HK-2 (cell line): ENCODE data around the gene SYNPO2.
"Not testable (repeated sequence)": the region's sequence is repeated elsewhere in the genome, so short reads cannot be mapped to it uniquely, and the experiment has no call there.

ENCODE experiments used
- DNase-seq: peaks from one replicate; pipeline ENCODE4 v3.0.0-alpha.2; 2018; ENCODE audit not compliant: unreplicated experiment

The SYNPO2 gene

DNA sequence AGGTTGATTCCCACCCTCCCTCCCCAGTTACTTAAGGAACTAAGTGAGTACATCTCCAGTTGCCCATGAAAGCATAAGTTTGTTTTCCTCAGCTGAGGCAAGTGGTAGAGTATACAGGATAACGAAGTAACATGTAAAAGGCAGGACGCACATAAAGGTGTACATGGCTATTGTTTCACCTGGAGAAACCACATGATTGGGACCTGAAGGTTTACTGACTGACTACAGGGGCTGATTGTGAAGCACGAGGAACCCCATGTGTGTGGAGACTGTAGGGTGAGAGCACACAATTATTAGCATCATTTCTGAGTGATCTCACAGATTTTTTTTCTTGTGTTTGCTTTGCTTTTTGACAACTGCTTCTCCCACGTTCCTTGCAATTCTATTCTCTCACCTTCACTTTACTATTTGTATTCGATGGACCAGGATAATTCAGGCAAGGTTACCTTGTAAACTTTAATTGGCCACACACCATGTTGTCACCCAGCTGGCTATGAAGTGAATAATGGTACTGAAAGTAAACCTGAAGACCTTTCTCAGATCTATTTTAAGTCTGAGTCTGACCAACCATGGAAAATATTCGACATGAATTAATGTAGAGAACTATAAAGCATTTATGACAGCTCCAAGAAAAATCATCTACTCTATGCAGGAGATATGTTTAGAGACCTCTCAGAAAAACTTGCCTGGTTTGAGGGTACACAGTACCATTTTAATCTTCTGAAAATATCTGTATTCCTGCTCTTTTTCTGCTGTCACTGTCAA lies 144.4 kb downstream of the SYNPO2 start:
- DNase-seq: no peak

DNA sequence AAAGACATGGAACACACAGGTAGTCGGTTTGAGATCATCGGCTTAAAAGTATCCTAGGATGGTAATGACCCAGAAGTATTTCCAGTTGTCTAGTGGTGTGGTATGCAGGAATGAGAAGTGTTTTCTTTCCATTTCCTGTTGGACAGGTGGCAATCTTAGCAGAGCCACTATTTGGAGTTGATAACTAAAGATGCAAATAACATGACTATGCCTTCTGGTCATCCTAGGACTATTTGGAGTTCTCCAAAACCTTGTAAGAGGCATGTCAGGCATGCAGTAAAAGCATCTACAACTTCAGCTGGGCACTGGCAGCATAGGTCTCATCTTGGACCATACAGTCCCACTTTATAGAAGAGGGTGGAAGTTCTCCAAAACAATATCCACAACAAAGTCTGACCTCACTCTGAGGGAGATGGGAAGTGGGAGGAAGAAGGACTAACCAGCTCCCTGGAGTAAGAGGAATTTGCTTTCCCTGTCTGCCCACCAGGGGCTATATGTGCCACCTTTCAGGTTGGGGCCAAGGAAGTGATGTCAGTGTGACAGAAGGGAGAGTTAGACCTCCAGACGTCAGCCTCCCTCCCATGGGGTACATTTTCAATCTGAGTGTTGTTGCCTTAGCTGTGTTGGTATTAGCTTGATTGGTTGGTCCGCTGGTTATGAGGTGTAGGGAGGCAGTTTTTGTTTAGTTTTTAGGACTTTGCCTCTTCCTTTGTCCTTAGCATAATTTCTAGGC lies 145.8 kb downstream of the SYNPO2 start:
- no peak for DNase-seq

DNA sequence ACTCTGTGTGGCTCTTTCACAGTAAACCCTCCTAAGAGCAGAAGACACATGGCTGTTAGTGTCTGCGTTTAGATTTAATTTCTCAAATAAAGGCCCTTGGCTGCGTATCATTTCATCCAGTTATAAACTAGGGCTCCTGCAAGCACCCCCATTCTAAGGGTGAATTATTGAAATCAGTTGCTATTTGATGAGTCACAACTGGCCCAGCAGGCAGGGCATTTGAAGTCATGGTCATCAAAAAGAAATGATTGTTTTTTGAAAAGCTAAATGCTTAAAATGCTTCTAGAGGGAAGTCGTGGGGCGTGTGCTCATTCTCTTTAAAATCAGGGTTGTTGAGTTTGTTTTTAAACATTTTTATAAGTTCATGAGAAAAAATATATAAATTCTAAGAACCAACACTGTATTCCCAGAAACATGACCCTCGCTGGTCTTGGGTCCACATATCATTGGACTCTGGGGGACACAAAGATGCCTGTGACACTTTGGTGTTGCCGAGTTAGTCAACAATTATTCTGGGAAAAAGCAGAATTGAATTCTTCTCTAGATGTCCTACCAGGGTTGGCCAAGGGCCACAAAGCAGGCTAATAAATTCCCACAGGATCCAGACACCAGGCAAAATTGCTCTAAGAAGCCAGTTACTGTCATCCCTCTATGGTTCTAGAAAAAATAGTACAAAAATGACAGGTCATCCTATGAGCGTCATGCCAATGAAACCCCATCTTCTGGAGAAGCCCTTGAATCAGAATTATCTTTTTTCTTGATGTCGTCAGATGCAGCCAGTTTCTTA lies 147.5 kb downstream of the SYNPO2 start:
- DNase-seq: no peak

DNA sequence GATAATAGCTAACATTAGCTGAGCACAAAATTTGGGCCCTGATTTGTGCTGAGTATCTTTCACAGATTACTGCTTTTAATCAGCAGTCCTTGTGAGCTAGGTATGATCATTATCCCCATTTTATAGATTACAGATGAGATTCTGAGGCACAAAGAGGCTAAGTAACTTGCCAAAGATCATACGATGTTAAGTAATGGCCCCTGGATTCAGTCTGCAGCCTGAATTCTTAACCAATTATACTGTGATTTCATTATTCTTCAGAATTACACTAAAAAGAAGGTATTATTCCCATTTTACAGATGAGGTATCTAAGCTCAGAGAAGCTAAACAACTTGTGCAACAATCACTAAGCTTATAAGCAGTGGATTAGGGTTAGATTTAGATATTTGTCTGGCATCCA lies 149.1 kb downstream of the SYNPO2 start:
- no peak for DNase-seq

DNA sequence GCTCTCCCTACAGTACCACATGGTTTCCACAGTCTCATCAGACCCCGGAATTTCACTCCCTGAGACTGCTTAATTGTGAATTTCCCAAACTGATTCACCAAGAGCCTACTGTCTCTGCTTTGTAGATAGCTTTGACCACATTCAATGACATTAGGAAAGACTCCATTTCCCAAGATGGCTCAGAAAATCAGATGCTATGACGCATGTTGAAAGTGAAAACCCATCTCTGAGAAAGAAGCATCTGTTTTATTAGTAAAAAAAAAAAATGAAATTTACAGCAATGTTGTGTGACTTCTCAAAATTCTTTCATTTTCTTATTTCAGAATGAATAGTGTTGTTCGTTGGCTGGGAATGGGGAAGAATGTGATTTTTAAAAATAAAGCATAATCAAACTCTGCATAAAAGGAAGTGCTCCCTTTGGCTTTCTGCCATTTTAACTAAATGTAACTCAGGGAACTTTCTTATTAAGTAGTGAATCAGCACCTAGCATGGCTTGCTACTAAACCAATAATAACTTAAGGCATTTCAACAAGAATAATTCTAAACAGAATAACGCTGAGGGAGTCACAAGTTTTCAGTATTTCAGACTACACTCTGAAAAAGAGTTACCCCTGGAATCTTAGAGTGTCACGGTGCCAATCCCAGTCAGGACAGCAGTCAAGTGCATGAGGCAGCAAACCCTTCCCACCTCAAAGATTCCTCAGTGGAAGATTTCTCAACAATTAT lies 149.6 kb downstream of the SYNPO2 start:
- DNase-seq: no peak

GRCh38 chr4:119039160-119039559 lies 150.5 kb downstream of the SYNPO2 start:
- no peak for DNase-seq

DNA sequence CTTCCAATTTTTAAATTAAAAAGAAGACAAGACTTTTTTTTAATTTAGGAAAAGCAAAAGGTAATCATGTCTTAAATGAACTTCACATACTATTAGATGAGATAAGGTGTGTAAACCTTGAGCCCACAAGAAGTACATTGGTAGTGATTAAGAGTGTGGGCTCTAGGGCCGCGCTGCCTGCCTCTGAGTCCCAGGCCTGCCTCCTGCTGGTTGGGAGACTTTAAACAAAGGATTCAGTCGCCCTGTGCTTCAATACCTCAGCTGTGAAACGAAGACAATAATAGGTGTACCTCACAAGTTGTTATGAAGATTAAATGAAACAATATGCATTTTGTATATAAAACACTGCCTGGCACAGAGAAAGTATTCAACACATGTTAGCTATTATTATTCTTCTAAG lies 151.1 kb downstream of the SYNPO2 start:
- DNase-seq: no peak

GRCh38 chr4:119040261-119040660 lies 151.6 kb downstream of the SYNPO2 start:
- DNase-seq: no peak

DNA sequence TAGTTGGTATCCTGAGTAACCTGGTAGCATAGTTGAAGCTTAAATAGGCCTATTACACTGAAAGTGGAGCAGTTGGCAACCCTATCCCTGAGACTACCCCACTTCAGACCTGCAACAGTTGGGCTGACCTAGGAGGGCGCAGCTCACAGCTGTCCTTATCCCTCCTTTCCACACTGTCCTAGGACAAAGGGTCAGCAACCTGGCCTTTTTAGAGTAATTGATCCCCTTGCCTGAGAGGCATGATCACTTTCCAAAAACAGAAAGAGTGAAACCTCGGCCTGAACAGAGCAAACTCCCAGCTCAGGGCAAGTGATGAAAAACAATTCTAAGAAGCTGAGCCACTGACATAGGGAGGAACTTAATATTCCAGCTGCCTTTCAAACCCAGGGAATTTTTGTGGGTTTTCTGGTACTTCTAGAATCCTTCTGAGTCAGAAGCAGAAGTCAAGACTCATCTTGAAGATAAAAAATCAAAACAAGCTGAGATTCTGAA lies 152.1 kb downstream of the SYNPO2 start:
- DNase-seq: peak; percentile 12

- no peak for DNase-seq
These were observed 152.7 kb downstream of the SYNPO2 start for GRCh38 chr4:119041396-119041795.

GRCh38 chr4:119041951-119042560 lies 153.4 kb downstream of the SYNPO2 start:
- peak; percentile 51 for DNase-seq

- no peak for DNase-seq
These were observed 157.6 kb downstream of the SYNPO2 start for GRCh38 chr4:119046263-119046662.

GRCh38 chr4:119047059-119047458 lies 158.4 kb downstream of the SYNPO2 start:
- not testable (repeated sequence) for DNase-seq

DNA sequence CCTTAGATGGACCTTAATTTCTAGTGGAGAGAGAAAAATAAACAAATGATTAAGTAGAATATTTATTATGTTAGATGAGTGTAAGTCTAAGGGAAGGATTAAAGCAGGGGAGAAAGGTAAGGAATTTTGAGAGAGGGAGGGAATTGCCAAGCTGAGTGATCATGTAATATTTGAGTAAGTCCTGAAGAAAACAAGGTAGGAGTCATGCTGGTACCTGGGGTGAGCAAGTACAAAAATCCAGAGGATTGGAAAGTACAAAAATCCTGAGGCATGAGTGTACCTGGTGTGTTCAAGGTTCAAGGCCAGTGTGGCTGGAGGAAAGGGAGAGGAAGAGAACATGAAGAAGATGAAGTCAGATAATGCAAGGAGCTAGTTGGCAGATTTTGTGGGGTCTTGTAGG lies 159.8 kb downstream of the SYNPO2 start:
- DNase-seq: no peak

- DNase-seq: no peak
These were observed 160.7 kb downstream of the SYNPO2 start for GRCh38 chr4:119049342-119049741.

- DNase-seq: no peak
These were observed 162.0 kb downstream of the SYNPO2 start for GRCh38 chr4:119050527-119051090.

GRCh38 chr4:119053245-119053644 lies 164.6 kb downstream of the SYNPO2 start:
- no peak for DNase-seq

GRCh38 chr4:119053997-119054396 lies 165.3 kb downstream of the SYNPO2 start:
- no peak for DNase-seq

DNA sequence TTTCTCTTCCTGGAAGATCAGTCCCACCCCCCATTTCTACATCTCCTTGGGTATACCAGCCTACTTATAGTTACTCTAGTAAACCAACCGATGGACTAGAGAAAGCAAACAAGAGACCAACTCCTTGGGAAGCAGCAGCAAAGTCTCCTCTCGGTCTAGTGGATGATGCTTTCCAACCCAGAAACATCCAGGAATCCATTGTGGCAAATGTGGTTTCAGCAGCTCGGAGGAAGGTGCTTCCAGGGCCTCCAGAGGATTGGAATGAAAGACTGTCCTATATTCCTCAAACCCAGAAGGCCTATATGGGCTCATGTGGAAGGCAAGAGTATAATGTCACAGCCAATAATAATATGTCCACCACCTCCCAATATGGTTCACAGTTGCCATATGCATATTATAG lies 168.8 kb downstream of the SYNPO2 start:
- DNase-seq: no peak

- no peak for DNase-seq
These were observed 170.6 kb downstream of the SYNPO2 start for GRCh38 chr4:119059221-119059620.

GRCh38 chr4:119067125-119067524 lies 178.5 kb downstream of the SYNPO2 start:
- DNase-seq: not testable (repeated sequence)
